ENCODE results near the gene PELO. TPM values are rescaled to one million over a fixed set of nuclear protein-coding genes. Genes with fewer than 3 reads are reported as not detected.

The PELO gene
- total RNA-seq, 1 donor: 44.9 TPM

DNA sequence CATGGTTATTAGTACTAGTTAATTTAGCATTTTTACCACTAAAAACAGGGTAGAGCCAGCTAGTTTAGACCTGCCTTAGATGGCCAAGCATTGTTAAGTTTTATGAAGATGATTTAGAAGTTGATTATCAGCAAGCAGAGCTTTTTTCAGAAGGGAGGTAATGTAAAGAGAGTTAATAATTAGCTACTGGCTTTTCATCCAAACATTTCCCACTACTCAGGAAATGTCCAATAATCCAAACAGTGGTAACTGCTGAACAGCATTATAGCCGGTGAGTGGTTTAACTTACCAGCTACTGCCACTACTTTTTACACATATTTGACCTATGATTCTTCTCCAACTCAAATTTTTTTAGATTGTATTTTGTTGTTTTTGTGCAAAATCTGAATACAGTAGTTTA is 1.7 kb downstream of the PELO start:
- no peak for DNase-seq (ENCODE audit: low read depth)
- peak overlapping the region; percentile 83 for H3K4me3 ChIP-seq (ENCODE audit: low read depth, low read length)
- TF ChIP-seq, protein P1, sequence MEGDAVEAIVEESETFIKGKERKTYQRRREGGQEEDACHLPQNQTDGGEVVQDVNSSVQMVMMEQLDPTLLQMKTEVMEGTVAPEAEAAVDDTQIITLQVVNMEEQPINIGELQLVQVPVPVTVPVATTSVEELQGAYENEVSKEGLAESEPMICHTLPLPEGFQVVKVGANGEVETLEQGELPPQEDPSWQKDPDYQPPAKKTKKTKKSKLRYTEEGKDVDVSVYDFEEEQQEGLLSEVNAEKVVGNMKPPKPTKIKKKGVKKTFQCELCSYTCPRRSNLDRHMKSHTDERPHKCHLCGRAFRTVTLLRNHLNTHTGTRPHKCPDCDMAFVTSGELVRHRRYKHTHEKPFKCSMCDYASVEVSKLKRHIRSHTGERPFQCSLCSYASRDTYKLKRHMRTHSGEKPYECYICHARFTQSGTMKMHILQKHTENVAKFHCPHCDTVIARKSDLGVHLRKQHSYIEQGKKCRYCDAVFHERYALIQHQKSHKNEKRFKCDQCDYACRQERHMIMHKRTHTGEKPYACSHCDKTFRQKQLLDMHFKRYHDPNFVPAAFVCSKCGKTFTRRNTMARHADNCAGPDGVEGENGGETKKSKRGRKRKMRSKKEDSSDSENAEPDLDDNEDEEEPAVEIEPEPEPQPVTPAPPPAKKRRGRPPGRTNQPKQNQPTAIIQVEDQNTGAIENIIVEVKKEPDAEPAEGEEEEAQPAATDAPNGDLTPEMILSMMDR (IDR thresholded peaks at IDR 0.05; ENCODE audit: insufficient read depth, low read depth, low read length): no peak

DNA sequence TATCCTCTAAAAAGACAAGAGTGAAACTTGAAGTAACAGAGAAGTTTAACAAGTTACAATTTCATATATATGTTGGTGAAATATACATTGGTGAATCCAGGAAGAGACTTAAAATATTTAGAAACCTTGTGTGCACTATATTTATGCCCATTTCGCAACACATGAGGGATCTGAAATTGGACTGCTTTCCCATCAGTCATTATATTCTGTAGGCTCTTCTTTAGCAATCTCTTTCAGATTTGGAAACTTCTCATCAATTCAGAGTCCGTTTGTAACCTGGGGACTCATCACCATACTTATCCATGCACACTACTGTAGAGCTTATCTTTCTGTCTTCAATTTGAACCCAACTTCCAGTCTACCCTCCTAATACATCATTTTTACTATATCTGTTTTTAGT is 2.1 kb downstream of the PELO start:
- TF ChIP-seq, protein P1 (IDR thresholded peaks at IDR 0.05; ENCODE audit: insufficient read depth, low read depth, low read length): no peak
- peak overlapping the region; percentile 83 for H3K4me3 ChIP-seq (ENCODE audit: low read depth, low read length)
- DNase-seq (ENCODE audit: low read depth): no peak

DNA sequence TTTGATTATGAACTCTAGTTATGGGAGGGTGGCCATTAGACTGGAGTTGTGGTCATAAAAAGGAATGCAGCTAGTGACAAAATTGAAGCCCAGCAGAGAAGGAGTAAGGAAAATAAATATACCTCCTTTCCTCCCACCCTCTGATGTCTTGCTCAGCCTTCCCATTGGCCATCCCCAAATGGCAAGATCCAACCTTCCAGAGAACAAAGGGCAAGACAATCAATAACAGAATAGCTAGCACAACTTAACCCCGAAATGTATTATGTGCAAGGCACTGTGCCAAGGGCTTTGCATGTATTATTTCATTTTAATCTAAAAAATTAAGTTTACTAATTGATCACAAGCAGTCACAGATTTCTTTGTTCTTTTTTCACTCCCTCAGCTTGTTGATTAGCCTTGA is 3.6 kb downstream of the PELO start:
- no peak for DNase-seq (ENCODE audit: low read depth)
- no peak overlapping the region for H3K4me3 ChIP-seq (ENCODE audit: low read depth, low read length)
- TF ChIP-seq, protein P1 (IDR thresholded peaks at IDR 0.05; ENCODE audit: insufficient read depth, low read depth, low read length): no peak

DNA sequence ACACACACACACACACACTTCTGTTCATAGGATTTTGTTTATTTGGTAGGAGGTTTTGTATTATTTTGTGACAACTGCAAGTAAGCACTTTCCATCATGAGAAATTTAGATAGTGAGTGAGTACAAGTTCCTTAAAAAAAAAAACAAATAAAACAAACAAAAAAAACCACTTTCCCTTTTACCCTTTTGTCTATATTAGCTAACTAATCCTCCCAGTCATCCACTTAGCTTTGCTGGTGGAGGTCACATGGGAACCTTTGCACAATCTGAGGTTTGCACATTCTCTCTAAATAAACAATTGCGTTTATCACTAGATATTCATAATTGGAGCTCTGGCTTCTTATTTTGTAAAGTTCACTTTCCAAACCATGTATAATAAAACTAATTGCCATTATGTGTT is 6.8 kb downstream of the PELO start:
- TF ChIP-seq, protein P1 (IDR thresholded peaks at IDR 0.05; ENCODE audit: insufficient read depth, low read depth, low read length): no peak
- DNase-seq (ENCODE audit: low read depth): peak; percentile 79

DNA sequence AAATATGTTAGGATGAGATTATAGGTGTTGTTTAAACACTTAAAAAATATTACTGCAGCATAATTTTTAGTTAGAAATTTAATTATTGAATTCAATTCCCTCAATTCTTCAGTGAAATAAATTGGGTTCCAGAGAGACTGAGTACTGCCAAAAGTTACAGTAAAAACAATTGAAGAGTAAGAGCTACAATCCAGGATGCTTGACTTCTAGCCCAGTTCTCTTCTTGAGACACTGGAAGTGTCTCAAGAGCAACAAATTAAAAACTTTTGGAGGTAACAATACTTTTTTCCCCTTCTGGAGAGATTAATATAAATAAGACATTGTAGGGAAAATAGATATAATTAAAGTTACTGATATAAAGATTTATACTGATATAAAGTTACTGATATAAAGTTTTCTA is 8.3 kb downstream of the PELO start:
- TF ChIP-seq, protein P1 (IDR thresholded peaks at IDR 0.05; ENCODE audit: insufficient read depth, low read depth, low read length): no peak
- DNase-seq (ENCODE audit: low read depth): no peak

More for the DNA sequence above, 6.8 kb downstream of the PELO start:
- no peak overlapping the region for H3K4me3 ChIP-seq (ENCODE audit: low read depth, low read length)

DNA sequence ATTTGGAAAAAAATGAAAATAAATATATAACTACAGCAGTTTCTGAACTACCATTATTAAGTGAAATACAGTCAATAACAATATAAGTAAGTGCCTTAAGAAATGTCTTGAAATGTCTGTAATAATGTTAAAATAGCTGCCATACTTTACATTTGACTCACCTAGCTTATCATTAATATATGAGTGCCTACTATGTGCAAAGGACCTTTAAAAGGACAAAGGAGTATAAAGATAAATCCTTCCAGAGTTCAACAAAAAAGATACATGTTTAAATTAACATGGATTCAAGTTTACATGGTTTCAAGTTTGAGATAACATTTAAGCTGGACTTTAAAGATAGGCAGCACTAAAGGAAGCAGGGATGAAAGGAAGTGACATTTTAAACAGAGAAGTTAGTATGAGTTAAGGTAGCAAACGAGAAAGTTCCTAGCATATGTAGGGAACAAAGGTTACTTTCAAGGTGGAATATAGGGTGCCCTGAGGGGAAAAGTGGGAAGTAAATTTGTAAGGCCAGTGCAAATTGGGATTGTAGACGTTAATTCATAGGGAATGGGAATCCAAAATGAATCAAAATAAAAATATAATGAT is 8.9 kb downstream of the PELO start:
- no peak overlapping the region for H3K4me3 ChIP-seq (ENCODE audit: low read depth, low read length)
- no peak for DNase-seq (ENCODE audit: low read depth)
- TF ChIP-seq, protein P1 (IDR thresholded peaks at IDR 0.05; ENCODE audit: insufficient read depth, low read depth, low read length): no peak

More for the DNA sequence above, 8.3 kb downstream of the PELO start:
- H3K4me3 ChIP-seq (ENCODE audit: low read depth, low read length): no peak overlapping the region

DNA sequence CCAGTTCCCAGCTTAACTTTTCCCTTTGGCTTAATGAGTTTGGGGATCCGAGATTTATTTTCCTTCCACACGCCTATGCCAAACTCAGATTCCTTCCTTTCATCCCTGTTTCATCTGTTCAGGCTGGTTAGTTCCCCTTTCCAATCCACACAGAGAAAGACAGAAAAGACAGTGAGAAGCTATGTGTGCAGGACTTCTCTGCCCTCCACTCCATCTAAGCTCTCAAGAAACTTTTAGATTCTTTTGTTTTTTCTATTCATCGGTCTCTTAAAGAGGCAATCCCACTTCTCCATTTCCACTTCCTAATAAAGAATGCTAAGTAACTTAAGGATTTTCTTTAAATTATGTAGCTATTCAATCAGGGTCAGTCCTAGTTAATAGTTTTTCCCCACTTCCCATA is 11.2 kb downstream of the PELO start:
- H3K4me3 ChIP-seq (ENCODE audit: low read depth, low read length): peak overlapping the region; percentile 76
- TF ChIP-seq, protein P1 (IDR thresholded peaks at IDR 0.05; ENCODE audit: insufficient read depth, low read depth, low read length): no peak
- DNase-seq (ENCODE audit: low read depth): no peak
